Measurements from ENCODE around the gene ARHGAP26. TPM values are rescaled to one million over a fixed set of nuclear protein-coding genes. Genes with fewer than 3 reads are reported as not detected.

The ARHGAP26 gene
- total RNA-seq, 1 donor, result 1.7 TPM

DNA sequence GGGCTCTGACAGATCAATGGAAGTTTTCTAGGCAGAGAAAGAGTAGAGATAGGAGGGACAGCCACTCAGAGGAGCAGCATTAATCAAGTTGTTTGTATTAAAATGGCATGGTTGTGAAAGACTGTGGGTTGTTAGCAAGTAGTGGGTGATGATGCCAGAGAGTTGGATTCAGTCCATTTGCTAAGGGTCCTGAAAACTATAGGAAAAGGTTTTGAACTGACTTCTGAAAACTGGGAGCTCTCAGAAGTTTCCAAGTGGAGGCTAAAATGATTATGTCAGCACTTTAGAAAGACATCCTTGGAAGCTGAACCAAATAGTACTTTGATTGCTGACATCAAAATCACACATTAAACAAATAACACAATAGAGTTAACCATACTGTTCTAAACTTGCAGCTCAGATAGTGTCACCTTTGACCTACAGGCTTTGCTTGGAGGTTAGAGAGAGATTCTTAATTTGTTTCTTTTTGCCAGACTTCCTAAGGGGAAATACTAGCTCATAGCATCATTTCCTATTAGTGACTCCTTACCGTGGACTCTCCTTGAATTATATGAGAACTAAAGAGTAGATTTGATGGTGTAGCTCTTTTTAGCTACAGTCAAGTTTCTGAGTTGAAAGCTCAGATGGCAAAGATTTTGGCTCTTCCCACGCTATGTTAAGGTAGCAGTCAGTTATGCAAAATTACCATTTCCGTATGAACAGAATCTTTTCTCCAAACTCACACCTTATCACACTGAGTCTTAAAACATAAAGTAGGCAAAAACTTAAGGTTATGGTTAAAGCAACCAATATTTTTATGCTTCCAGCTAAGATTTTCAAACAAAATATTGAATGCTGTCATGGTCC, 356.2 kb downstream of the ARHGAP26 start:
- peak; percentile 67 for DNase-seq (ENCODE audit: low read depth)
- no peak overlapping the region for H3K4me3 ChIP-seq (ENCODE audit: low read depth, low read length)
- TF ChIP-seq, protein P1, sequence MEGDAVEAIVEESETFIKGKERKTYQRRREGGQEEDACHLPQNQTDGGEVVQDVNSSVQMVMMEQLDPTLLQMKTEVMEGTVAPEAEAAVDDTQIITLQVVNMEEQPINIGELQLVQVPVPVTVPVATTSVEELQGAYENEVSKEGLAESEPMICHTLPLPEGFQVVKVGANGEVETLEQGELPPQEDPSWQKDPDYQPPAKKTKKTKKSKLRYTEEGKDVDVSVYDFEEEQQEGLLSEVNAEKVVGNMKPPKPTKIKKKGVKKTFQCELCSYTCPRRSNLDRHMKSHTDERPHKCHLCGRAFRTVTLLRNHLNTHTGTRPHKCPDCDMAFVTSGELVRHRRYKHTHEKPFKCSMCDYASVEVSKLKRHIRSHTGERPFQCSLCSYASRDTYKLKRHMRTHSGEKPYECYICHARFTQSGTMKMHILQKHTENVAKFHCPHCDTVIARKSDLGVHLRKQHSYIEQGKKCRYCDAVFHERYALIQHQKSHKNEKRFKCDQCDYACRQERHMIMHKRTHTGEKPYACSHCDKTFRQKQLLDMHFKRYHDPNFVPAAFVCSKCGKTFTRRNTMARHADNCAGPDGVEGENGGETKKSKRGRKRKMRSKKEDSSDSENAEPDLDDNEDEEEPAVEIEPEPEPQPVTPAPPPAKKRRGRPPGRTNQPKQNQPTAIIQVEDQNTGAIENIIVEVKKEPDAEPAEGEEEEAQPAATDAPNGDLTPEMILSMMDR (IDR thresholded peaks at IDR 0.05; ENCODE audit: insufficient read depth, low read depth, low read length), result no peak

DNA sequence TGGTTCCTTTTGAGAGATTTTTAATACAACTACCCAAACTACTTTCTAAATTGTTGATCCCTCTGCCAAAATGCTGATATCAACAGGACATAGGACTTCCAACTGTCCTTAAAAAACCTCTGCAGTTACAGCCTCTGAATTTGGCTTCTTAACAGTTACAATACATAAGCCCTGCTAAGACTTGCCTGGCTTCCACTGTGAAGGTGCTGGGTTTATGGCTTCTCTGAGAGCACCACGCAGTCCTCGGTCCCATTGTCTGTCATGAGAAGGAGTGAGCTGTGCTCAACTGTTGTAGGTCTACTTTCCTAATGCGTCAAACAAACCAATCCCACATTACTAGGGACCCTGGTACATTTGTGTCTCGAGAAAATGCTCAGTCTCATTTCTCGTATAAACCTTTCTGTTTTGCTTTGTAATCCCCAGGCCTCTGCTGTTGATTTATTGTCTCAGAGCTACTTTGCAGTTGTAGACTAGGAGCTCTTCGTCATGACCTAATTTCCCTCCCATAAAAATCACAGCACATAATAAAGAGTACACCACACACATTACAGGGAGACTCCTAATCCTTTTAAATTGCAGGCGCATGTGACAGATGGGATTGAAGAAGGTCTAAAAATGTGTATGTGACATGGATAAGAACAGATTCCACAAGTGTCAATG, 358.4 kb downstream of the ARHGAP26 start:
- TF ChIP-seq, protein P1 (IDR thresholded peaks at IDR 0.05; ENCODE audit: insufficient read depth, low read depth, low read length), result no peak
- no peak overlapping the region for H3K4me3 ChIP-seq (ENCODE audit: low read depth, low read length)
- DNase-seq (ENCODE audit: low read depth), result peak; percentile 88

DNA sequence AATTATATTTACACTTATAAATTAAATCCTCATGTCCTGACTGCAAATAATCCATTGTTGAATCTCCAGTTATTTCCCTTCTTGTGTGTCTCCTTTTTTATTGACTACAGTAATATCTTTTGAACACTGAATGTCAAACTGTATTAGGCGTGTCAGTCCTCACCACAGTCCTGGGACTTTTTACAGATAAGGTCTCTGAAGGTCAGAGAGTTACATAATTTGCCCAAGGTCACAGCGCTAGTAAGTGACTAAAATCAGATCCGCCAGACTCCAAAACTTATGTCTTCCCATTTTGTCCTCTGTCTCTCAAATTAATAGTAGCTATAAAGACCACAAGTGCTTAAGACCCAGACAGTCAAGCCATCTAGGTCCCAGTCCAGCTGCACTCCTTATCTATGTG, 359.0 kb downstream of the ARHGAP26 start:
- TF ChIP-seq, protein P1 (IDR thresholded peaks at IDR 0.05; ENCODE audit: insufficient read depth, low read depth, low read length), result no peak
- H3K4me3 ChIP-seq (ENCODE audit: low read depth, low read length), result no peak overlapping the region
- DNase-seq (ENCODE audit: low read depth), result no peak

GRCh38 chr5:143129910-143130612, 359.9 kb downstream of the ARHGAP26 start:
- peak; percentile 65 for DNase-seq (ENCODE audit: low read depth)
- TF ChIP-seq, protein P1 (IDR thresholded peaks at IDR 0.05; ENCODE audit: insufficient read depth, low read depth, low read length), result no peak
- no peak overlapping the region for H3K4me3 ChIP-seq (ENCODE audit: low read depth, low read length)

- H3K4me3 ChIP-seq (ENCODE audit: low read depth, low read length), result no peak overlapping the region
- TF ChIP-seq, protein P1 (IDR thresholded peaks at IDR 0.05; ENCODE audit: insufficient read depth, low read depth, low read length), result no peak
- DNase-seq (ENCODE audit: low read depth), result no peak
These were observed 360.6 kb downstream of the ARHGAP26 start for GRCh38 chr5:143130613-143131305.

GRCh38 chr5:143131972-143132371, 361.8 kb downstream of the ARHGAP26 start:
- DNase-seq (ENCODE audit: low read depth), result no peak
- no peak overlapping the region for H3K4me3 ChIP-seq (ENCODE audit: low read depth, low read length)
- TF ChIP-seq, protein P1 (IDR thresholded peaks at IDR 0.05; ENCODE audit: insufficient read depth, low read depth, low read length), result no peak
